ENCODE data around the gene ABHD2. TPM values are rescaled to one million over a fixed set of nuclear protein-coding genes. Genes with fewer than 3 reads are reported as not detected.

ABHD2 gene
- total RNA-seq, 1 experiment from 2014 or later, result 15.6 TPM

DNA sequence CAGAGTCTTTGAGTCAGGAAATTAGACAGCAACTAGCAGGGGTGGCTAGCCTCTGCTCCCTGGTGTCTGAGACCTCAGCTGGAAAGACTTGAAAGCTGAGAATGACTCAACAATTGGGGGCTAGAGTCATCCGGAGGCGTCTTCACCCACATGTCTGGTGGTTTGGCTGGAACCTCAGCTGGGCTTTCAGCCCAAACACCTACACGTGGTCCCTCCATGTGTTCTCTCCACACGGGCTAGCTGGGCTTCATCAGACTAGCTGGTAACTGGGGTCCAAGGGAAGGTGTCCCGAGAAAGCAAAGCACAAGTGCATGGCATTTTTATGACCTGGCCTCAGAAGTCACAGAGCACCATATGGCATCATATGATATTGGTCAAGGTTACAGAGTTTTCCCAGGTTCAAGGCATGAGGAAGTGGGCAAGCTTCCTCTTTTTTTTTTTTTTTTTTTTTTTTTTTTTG lies 19.9 kb upstream of the ABHD2 start:
- WGBS (ENCODE audit: extremely low coverage, insufficient read length, low lambda C conversion rate), result no CpG with 5 or more reads among the region's 5 CpGs
- no peaks in the 10 kb centered on the region for H4K20me1 ChIP-seq (ENCODE audit: control insufficient read depth, insufficient read depth, insufficient read length)
- peaks cover 2% of the 10 kb centered on the region for H3K23me2 ChIP-seq (ENCODE audit: insufficient read length, low read depth, low read length, poor library complexity, severe bottlenecking)
- no peaks in the 10 kb centered on the region for H3K4me1 Mint-ChIP-seq
- no peak overlapping the region for H3K18ac ChIP-seq (ENCODE audit: insufficient read length, low read depth, low read length)
- peaks cover 2% of the 10 kb centered on the region for H3K27me3 Mint-ChIP-seq (ENCODE audit: low read depth)
- H2BK15ac ChIP-seq (ENCODE audit: low read depth, low read length), result no peak overlapping the region
- H3K79me1 ChIP-seq (ENCODE audit: insufficient read depth, low read depth, low read length, poor library complexity, severe bottlenecking), result no peaks in the 10 kb centered on the region
- H3K9me3 ChIP-seq (ENCODE audit: control insufficient read depth, low read depth, low read length), result peaks cover 30% of the 10 kb centered on the region
- no peaks in the 10 kb centered on the region for H3K79me2 ChIP-seq (ENCODE audit: insufficient read depth, low read length)
- H4K8ac ChIP-seq (replicated peaks; ENCODE audit: insufficient read length, low read depth, low read length), result no peak overlapping the region
- no peak overlapping the region for H2BK5ac ChIP-seq (ENCODE audit: insufficient read length, low read length)
- peaks cover 21 to 28% (median 28%) of the 10 kb centered on the region in 3 experiments for H3K36me3 Mint-ChIP-seq (ENCODE audit: insufficient read depth in 1 of 3, low read depth in 3 of 3)
- no peaks in the 10 kb centered on the region for H3K27me3 ChIP-seq (ENCODE audit: insufficient read depth, low read length)
- no peak overlapping the region for H3K4me3 Mint-ChIP-seq
- H2BK20ac ChIP-seq (ENCODE audit: low read depth, low read length, poor library complexity, severe bottlenecking), result no peak overlapping the region
- no peaks in the 10 kb centered on the region for H3K4me1 ChIP-seq (ENCODE audit: insufficient read depth, low read length)
- no peak overlapping the region for H3K9ac ChIP-seq (ENCODE audit: extremely low read depth, insufficient read length, low read length)
- no peak overlapping the region for H4K5ac ChIP-seq (ENCODE audit: insufficient read length, low read depth, low read length)
- no peak overlapping the region for H3T11ph ChIP-seq (ENCODE audit: low read length)
- no peak overlapping the region for H4K91ac ChIP-seq (ENCODE audit: insufficient read length, low read depth, low read length)
- H3K4me2 ChIP-seq (ENCODE audit: insufficient read depth, insufficient read length, low read length), result no peak overlapping the region
- no peak overlapping the region for H2AK5ac ChIP-seq (ENCODE audit: insufficient read length, low read length)
- no peak overlapping the region for H3K56ac ChIP-seq (ENCODE audit: insufficient read length, low read depth, low read length)
- no peak overlapping the region for H3K14ac ChIP-seq (ENCODE audit: insufficient read depth, low read length)
- no peak for DNase-seq
- no peak overlapping the region for H2BK12ac ChIP-seq (ENCODE audit: insufficient read length, low read depth, low read length)
- H3K27ac Mint-ChIP-seq, result no peak overlapping the region
- H3K23ac ChIP-seq (ENCODE audit: insufficient read length, low read depth, low read length), result no peak overlapping the region
- TF ChIP-seq CTCF (conservative IDR thresholded peaks at IDR 0.05), result no peak
- peaks cover 26 to 41% of the 10 kb centered on the region in 2 experiments for H3K9me3 Mint-ChIP-seq
- no peak overlapping the region for H3K4ac ChIP-seq (ENCODE audit: low read depth, low read length)
- no peak overlapping the region for H2AFZ ChIP-seq (ENCODE audit: low read length)
- H3K27ac ChIP-seq (ENCODE audit: insufficient read length, low read depth, low read length), result no peak overlapping the region
- no peak overlapping the region for H2BK120ac ChIP-seq (ENCODE audit: low read depth, low read length, poor library complexity, severe bottlenecking)
